GM18873 (cell line): ENCODE data around the gene VARS1.
"Not testable (repeated sequence)": the region's sequence is repeated elsewhere in the genome, so short reads cannot be mapped to it uniquely, and the experiment has no call there.

Experiments used
- ATAC-seq: cut with Tn5 transposase; IDR thresholded peaks from one replicate; pipeline ENCODE4 v1.9.1; 2021; ENCODE audit warnings: mild to moderate bottlenecking, moderate library complexity, moderate number of reproducible peaks; ENCODE audit not compliant: unreplicated experiment, low FRiP score

VARS1 gene

GRCh38 chr6:31822036-31822821 is 26.7 kb upstream of the VARS1 start:
- ATAC-seq = no peak

GRCh38 chr6:31821301-31822035 is 25.9 kb upstream of the VARS1 start:
- no peak for ATAC-seq

- ATAC-seq = not testable (repeated sequence)
Observed at GRCh38 chr6:31820399-31820798, 24.8 kb upstream of the VARS1 start.

DNA sequence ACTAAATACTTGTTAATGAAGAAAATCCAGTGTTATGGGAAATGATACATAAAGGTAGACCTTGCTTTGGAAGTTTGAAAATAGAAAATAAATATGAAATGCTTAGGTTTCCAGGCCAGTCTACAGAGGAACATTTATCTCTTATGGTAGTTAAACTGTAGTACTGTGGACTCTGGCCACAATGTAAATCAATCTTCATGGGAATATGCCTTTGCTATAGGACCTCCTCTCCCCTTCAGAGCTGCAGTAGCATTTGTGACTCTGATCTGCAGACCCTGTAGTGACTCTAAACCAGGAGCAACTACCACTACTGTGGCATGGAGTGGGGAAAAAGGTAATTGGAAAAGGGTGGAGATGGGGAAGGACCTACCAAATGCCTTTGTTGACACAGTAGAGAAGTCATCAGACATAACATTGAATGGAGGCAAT is 24.3 kb upstream of the VARS1 start:
- no peak for ATAC-seq

DNA sequence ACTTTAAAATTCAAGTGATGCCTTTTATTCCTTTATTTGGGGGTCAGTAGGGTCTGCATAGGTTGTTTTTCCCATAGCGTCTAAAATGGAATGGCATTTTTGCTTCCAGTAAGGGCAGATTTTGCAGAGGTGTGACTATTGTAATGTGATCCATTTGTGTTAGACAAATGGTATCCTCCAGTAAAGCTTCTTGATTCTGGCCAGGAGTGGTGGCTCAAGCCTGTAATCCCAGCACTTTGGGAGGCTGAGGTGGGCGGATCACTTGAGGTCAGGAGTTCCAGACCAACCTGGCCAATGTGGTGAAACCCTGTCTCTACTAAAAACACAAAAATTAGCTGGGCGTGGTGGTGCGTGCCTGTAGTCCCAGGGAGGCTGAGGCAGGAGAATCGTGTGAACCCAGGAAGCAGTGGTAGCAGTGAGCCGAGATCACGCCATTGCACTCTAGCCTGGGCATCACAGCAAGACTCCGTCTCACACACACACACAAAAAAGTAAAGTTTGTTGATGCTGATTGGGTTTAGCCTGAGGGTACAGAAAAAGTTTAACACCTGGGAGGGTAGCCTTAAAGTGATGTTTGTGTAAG is 22.5 kb upstream of the VARS1 start:
- ATAC-seq = not testable (repeated sequence)

GRCh38 chr6:31817133-31817928 is 21.8 kb upstream of the VARS1 start:
- not testable (repeated sequence) for ATAC-seq

DNA sequence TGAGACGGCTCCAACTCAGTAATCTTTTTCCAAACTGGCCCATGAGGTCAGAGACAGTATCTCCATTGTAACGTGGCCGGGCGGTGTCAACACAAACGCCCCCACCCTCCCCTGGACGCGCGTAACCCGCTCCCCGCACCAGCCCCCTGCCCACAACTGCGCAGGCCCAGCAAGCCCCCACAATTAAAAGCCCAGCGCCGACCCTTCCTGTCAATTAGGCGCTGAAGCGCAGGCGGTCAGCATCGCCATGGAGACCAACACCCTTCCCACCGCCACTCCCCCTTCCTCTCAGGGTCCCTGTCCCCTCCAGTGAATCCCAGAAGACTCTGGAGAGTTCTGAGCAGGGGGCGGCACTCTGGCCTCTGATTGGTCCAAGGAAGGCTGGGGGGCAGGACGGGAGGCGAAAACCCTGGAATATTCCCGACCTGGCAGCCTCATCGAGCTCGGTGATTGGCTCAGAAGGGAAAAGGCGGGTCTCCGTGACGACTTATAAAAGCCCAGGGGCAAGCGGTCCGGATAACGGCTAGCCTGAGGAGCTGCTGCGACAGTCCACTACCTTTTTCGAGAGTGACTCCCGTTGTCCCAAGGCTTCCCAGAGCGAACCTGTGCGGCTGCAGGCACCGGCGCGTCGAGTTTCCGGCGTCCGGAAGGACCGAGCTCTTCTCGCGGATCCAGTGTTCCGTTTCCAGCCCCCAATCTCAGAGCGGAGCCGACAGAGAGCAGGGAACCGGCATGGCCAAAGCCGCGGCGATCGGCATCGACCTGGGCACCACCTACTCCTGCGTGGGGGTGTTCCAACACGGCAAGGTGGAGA is 19.7 kb upstream of the VARS1 start, which contains the start of the genes HSPA1A and HSPA1L:
Gene HSPA1A, plus strand, starts transcription at position 519 of the 814 bp plus-strand sequence. Its CDS starts 214 bp downstream, at position 733.
Gene HSPA1L, minus strand, starts transcription at position 259 of the 814 bp plus-strand sequence. CDS start 3,311 bp downstream, outside the sequence.
- no peak for ATAC-seq

GRCh38 chr6:31814677-31815024 is 19.1 kb upstream of the VARS1 start:
- no peak for ATAC-seq

- no peak for ATAC-seq
Observed at GRCh38 chr6:31813465-31813849, 17.9 kb upstream of the VARS1 start.

- ATAC-seq = no peak
Observed at GRCh38 chr6:31811645-31812044, 16.1 kb upstream of the VARS1 start.

DNA sequence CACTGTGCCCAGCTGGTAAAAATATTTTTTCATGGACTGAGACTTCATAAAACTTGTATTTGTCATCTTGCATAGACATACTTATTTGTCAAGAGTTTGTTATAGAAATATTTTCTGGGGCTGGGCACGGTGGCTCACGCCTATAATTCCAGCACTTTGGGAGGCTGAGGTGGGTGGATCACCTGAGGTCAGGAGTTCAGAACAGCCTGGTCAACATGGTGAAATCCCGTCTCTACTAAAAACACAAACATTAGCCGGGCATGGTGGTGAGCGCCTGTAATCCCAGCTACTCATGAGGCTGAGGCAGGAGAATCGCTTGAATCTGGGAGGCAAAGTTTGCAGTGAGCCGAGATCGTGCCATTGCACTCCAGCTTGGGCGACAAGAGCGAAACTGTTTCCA is 13.0 kb upstream of the VARS1 start:
- not testable (repeated sequence) for ATAC-seq

DNA sequence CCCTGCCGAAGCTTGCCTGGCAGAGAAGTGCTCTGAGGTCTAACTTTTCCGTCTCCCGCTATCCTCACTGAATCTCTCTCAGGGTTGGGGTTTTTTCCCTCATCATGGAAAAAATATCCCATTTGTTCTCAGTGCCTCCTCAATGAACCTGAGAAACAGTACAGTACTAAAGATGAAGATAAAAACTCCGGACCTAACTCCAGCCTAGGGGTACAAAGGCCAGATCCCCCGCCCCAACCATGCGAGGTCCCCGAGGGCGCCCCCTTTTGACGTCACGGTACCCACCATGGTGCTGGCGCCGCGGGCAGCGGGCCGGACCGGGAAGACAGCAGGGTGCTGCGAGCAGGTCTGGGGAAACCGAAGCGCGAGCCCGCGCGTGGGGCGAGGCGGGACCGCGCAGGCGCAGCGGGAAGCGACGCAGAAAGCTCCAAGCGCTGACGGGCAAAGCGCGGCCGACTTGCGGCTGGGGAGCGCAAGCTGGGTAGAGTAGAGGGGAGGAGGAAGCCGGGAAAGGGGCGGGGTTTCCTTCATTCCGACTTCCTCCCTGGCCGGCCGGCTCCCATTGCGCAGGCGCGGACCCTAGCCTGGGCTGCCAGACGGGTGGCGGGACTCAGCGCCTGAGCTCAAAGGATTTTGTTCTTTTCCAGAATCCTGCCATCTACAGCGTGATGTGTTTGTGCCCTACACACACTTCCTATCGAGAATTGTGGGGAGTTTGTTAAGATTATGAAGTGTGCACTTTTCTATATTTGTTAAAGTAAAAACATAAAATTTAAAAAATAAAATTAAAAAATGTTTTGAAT is 11.1 kb upstream of the VARS1 start, which contains the start of gene LSM2:
Gene LSM2, minus strand, starts transcription at position 497 of the 803 bp plus-strand sequence. Its CDS starts 209 bp downstream, at position 288.
- ATAC-seq = peak; percentile 78

GRCh38 chr6:31805939-31806469 is 10.5 kb upstream of the VARS1 start:
- ATAC-seq = no peak

- ATAC-seq = not testable (repeated sequence)
Observed at GRCh38 chr6:31801031-31801927, 5.7 kb upstream of the VARS1 start.

- ATAC-seq = no peak
Observed at GRCh38 chr6:31799781-31800180, 4.2 kb upstream of the VARS1 start.

DNA sequence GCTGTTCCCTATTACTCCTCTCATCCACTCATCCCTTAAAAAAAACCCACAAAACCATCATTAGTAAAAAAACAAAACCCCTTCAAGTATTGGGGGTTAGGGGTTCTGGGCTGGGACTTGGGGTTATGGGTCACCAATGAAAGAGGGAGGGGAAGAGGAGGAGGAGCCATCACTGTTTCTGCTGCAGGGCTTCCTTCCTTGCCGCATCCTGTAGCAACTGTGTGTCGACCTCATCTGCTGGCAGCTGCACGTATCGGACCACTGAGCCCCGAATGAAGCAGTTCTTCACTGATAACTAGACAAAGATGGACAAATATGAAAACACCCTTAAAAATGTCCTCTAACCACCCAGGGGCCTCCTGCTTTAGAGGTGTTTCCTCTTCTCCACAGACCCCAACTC is 2.0 kb upstream of the VARS1 start:
- ATAC-seq = no peak

DNA sequence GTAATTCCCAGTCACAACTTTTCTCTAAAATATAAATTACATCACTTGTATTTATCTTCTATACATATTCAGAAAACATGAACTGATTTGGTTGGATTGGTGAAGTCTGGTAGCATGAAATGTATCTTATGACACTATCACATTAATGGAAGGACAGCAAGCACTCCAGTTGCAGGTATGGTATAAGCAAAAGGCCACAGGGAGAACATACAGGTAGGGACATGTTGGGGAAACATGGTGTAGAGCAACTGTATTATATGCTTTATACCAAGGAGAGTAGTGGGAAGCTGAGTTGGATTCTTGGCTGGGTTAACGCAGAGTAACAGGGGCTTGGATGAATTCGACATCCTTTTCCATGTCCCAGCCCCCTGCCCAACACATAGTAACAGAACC is 1.4 kb upstream of the VARS1 start:
- ATAC-seq = no peak
